ENCODE data around the gene TMEM255B. TPM values are rescaled to one million over a fixed set of nuclear protein-coding genes. Genes with fewer than 3 reads are reported as not detected.

Gene TMEM255B
- total RNA-seq, 1 experiment from 2014 or later = not detected

- no peaks in the 10 kb centered on the region; the same call in none of the 2 replicates for H3K9me3 ChIP-seq (replicated peaks)
- no peaks in the 10 kb centered on the region for H3K36me3 ChIP-seq
- H3K27me3 ChIP-seq = no peaks in the 10 kb centered on the region
- H3K4me1 ChIP-seq = no peaks in the 10 kb centered on the region
- H3K27ac ChIP-seq = no peak within 1 kb of the TSS
- H3K4me3 ChIP-seq = no peak within 1 kb of the TSS
- no peak for DNase-seq
These were observed 104.7 kb downstream of the TMEM255B start, which contains the start of gene GAS6 for GRCh38 chr13:113863524-113864272. GAS6 (minus strand) TSS chr13:113864076; CDS start chr13:113863920, 156 bp downstream.

GRCh38 chr13:113864273-113864890, 105.4 kb downstream of the TMEM255B start:
- Histone ChIP-seq H3K27ac (no peak overlapping the region), H3K27me3 (no peaks in the 10 kb centered on the region), H3K4me1 (no peaks in the 10 kb centered on the region), H3K9me3 (replicated peaks) (no peaks in the 10 kb centered on the region; the same call in 1 of the 2 replicates), H3K36me3 (no peaks in the 10 kb centered on the region), H3K4me3 (no peak overlapping the region)
- DNase-seq = no peak

GRCh38 chr13:113865427-113865826, 106.4 kb downstream of the TMEM255B start:
- Histone ChIP-seq H3K4me1 (no peaks in the 10 kb centered on the region), H3K4me3 (no peak overlapping the region), H3K27ac (no peak overlapping the region), H3K9me3 (replicated peaks) (no peaks in the 10 kb centered on the region; the same call in 1 of the 2 replicates), H3K27me3 (no peaks in the 10 kb centered on the region), H3K36me3 (no peaks in the 10 kb centered on the region)
- DNase-seq = no peak

Other genes starting within 250 kb of the TMEM255B start
- gene TFDP1, start 174.5 kb upstream of the TMEM255B start, total RNA-seq (2014; rRNA removed; shearing (Covaris generic)) = 113 and 127 TPM in 2 replicates
- not detected in 2 replicates for gene ATP4B, start 101.0 kb upstream of the TMEM255B start, total RNA-seq (2014; rRNA removed; shearing (Covaris generic))
- gene GRK1, start 92.0 kb upstream of the TMEM255B start, total RNA-seq (2014; rRNA removed; shearing (Covaris generic)) = not detected in 2 replicates
- gene GAS6, start 104.8 kb downstream of the TMEM255B start, total RNA-seq (2014; rRNA removed; shearing (Covaris generic)) = 0.10 and 0.14 TPM in 2 replicates
- 0.04 TPM in 1 of 2 replicates, not detected in the other for gene C13orf46, start 214.8 kb downstream of the TMEM255B start, total RNA-seq (2014; rRNA removed; shearing (Covaris generic))